GM06990 (cell line): Measurements from ENCODE around the gene SOHLH1.

ENCODE experiments used
- DNase-seq: peaks from one replicate; pipeline ENCODE4 v3.0.0-alpha.2; 2011; ENCODE audit not compliant: insufficient read length; ENCODE audit errors: extremely low read depth
- H3K27me3 ChIP-seq: replicated peaks from 2 replicates; pipeline ENCODE4 v1.6.0; 2011; ENCODE audit warnings: low read length; ENCODE audit not compliant: control insufficient read depth, insufficient read depth
- H3K36me3 ChIP-seq: 2 replicates; pipeline ENCODE4 v1.5.1; 2011; ENCODE audit warnings: low read length; ENCODE audit not compliant: control insufficient read depth, insufficient read depth
- H3K4me3 ChIP-seq: replicated peaks from 2 replicates; pipeline ENCODE4 v1.5.1; 2011; ENCODE audit warnings: low read depth, mild to moderate bottlenecking, control low read depth, low read length
- TF ChIP-seq, protein P1 (sequence below): IDR thresholded peaks from 2 replicates; pipeline ENCODE4 v1.5.1; 2011; ENCODE audit warnings: low read length, control low read depth, mild to moderate bottlenecking, inconsistent platforms; ENCODE audit not compliant: insufficient read depth, poor library complexity, severe bottlenecking

The SOHLH1 gene, protein sequence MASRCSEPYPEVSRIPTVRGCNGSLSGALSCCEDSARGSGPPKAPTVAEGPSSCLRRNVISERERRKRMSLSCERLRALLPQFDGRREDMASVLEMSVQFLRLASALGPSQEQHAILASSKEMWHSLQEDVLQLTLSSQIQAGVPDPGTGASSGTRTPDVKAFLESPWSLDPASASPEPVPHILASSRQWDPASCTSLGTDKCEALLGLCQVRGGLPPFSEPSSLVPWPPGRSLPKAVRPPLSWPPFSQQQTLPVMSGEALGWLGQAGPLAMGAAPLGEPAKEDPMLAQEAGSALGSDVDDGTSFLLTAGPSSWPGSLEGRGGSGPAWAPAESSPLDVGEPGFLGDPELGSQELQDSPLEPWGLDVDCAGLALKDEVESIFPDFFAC

DNA sequence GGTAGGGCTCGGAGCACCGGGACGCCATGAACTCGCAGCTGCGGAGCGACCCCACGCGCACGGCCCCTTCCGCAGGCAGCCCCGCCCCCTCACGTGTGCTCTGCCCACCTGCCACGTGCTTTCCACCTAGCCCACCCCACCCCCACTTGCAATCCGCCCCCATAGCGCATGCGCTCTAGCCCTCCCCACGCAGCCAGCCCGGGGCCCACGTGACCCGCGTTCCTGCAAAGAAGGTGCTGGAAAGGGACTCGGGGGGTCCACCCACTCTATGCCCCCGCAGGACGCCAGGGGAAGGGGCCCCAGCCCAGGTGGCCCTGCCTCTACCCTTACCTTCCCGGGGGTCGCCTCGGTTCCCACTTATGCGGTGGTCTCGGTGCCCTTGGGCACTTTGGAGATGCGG lies at the start of gene SOHLH1:
Gene SOHLH1 (minus strand): TSS at position 42 of the 400 bp plus-strand sequence. CDS start 14 bp downstream, at position 28.
- TF ChIP-seq, protein P1, sequence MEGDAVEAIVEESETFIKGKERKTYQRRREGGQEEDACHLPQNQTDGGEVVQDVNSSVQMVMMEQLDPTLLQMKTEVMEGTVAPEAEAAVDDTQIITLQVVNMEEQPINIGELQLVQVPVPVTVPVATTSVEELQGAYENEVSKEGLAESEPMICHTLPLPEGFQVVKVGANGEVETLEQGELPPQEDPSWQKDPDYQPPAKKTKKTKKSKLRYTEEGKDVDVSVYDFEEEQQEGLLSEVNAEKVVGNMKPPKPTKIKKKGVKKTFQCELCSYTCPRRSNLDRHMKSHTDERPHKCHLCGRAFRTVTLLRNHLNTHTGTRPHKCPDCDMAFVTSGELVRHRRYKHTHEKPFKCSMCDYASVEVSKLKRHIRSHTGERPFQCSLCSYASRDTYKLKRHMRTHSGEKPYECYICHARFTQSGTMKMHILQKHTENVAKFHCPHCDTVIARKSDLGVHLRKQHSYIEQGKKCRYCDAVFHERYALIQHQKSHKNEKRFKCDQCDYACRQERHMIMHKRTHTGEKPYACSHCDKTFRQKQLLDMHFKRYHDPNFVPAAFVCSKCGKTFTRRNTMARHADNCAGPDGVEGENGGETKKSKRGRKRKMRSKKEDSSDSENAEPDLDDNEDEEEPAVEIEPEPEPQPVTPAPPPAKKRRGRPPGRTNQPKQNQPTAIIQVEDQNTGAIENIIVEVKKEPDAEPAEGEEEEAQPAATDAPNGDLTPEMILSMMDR = no peak
- Histone ChIP-seq H3K27me3 (no peaks in the 10 kb centered on the region; the same call in 1 of the 2 replicates), H3K4me3 (no peak within 1 kb of the TSS), H3K36me3 (no peaks in the 10 kb centered on the region)
- DNase-seq = no peak

DNA sequence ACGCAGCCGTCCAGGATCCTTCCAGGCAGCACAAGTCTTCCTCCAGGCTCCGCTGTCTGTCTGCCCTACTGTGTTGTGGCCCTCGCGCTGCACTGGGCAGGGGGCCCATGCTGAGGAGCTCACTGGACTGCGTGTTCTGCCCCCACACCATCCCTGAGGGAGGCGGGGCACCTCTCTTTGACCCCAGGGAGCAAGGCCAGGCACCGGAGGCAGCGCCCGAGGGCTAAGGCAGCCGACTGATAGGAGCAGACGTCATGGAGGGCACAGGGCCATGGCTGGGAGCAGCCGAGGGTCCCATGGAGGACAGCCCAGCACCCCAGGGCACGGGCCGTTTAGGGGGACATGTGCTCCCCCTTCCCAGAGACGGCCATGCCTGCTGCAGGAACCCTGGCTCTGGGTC lies 49.4 kb upstream of the SOHLH1 start:
- no peak overlapping the region for H3K4me3 ChIP-seq
- H3K36me3 ChIP-seq = no peaks in the 10 kb centered on the region
- TF ChIP-seq, protein P1 = no peak
- DNase-seq = no peak
- H3K27me3 ChIP-seq = no peaks in the 10 kb centered on the region; the same call in 1 of the 2 replicates

DNA sequence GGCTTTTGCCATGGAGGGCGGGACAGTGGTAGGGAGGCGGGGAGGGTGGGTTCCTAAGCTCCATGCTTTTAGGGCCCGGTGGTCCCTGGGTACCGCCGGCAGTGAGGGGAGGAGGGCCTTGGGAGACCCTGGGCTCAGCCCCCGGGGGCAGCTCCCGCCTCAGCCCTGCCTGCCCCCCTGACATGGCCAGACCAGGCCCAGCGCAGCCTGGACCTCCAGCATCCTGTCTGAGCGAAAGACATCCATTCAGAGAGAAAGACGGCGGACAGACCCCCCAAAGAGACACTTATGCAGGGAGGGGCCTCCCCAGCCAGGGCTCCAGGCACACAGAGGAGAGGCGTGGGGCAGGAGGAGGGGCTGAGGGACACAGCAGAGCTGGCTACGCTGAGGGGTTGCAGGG lies 48.0 kb upstream of the SOHLH1 start:
- no peak for DNase-seq
- no peaks in the 10 kb centered on the region; the same call in 1 of the 2 replicates for H3K27me3 ChIP-seq
- TF ChIP-seq, protein P1 = no peak
- H3K4me3 ChIP-seq = no peak overlapping the region
- H3K36me3 ChIP-seq = no peaks in the 10 kb centered on the region

DNA sequence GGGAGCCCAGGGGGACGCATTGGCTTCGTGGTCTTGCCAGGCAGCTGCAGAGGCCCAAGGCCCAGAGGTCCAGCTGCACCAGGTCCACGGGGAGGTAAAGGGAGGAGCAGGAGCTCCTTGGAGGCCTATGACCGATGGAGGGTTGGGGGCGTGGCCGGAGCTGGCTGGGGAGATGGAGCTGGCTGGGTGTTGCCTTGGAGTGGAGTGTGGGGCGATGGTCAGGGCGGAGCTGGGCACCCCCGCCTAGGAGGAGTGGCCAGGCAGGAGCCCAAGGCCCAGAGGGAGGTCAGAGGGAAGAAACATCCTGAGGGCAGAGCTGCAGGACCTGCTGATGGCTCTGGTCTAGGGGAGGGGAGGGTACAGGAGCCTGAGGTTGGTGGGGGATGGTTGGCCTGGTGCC lies 47.3 kb upstream of the SOHLH1 start:
- Histone ChIP-seq H3K4me3 (no peak overlapping the region), H3K27me3 (no peaks in the 10 kb centered on the region; the same call in 1 of the 2 replicates), H3K36me3 (no peaks in the 10 kb centered on the region)
- TF ChIP-seq, protein P1 = no peak
- no peak for DNase-seq

DNA sequence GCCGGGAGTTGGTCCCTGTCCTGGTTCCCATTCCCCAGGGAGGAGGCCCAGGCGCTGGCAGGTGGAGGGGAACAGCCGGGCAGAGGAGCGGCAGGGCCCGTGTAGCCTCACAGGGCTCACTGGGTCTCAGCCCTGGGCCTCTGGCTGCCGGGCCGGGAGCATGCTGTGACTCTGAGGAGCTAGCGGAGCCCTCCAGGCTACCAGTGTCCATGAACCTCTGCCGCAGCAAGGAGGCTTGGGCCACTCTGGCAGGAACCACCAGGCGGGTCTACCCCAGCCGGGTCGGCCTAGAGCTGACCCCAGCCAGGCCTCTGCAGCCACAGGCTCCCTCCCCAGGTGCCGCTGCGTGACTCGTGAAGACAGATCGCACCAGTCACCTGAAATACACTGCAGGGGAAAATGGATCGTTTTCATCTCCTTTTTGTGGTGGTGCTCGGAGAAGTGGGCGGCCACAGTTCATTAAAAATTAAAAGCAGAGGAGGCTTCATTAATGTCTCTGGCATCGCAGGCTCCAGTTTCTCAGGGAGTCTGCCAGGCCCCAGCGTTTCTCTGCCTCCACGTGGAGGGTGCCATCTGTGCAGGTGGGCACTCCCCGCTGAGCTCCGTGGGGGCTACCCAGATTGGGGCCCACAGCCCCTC lies 46.5 kb upstream of the SOHLH1 start:
- TF ChIP-seq, protein P1 = no peak
- DNase-seq = no peak
- H3K27me3 ChIP-seq = no peaks in the 10 kb centered on the region; the same call in 1 of the 2 replicates
- no peak overlapping the region for H3K4me3 ChIP-seq
- H3K36me3 ChIP-seq = no peaks in the 10 kb centered on the region
